A673 (cell line): Measurements from ENCODE around the gene BCAP29. TPM values are rescaled to one million over a fixed set of nuclear protein-coding genes. Genes with fewer than 3 reads are reported as not detected.

Source experiments
- BruUV-seq: library from RNA; stranded (reverse); fragments of 400-500 nt; replicated peaks from 2 replicates; lab custom pipeline; 2021; lab: Mats Ljungman, UMichigan
- CTCF ChIA-PET: fragments of 300-600 bp; sonication (Branson Sonifier 250); formaldehyde crosslinking; loops from one replicate; lab custom pipeline; 2022; ENCODE audit warnings: antibody characterized with exemption; lab: Charles Lee
- POLR2A ChIA-PET: fragments of 300-600 bp; sonication (Branson Sonifier 250); formaldehyde crosslinking; loops from one replicate; lab custom pipeline; 2022; ENCODE audit warnings: antibody characterized with exemption; ENCODE audit not compliant: low non-redundant PET; lab: Charles Lee
- DNase-seq: peaks from one replicate; pipeline ENCODE4 v3.0.0-alpha.2; 2015; ENCODE audit warnings: low spot score
- H3K27ac ChIP-seq: fragments of 200-600 bp; sonication (generic); 2 replicates; pipeline ENCODE4 v1.5.1; 2016; ENCODE audit warnings: mixed run types, low read depth, mild to moderate bottlenecking, mixed read lengths, antibody characterized with exemption, low read length; ENCODE audit not compliant: poor library complexity, severe bottlenecking
- H3K27me3 ChIP-seq: fragments of 200-600 bp; sonication (generic); replicated peaks from 2 replicates; pipeline ENCODE4 v1.6.1; 2017; ENCODE audit warnings: mixed run types, low read depth, mild to moderate bottlenecking, mixed read lengths, antibody characterized with exemption, low read length; ENCODE audit not compliant: insufficient read depth, poor library complexity
- H3K36me3 ChIP-seq: fragments of 200-600 bp; sonication (generic); 2 replicates; pipeline ENCODE4 v1.6.1; 2016; ENCODE audit warnings: mixed run types, mild to moderate bottlenecking, mixed read lengths, antibody characterized with exemption, low read length; ENCODE audit not compliant: insufficient read depth, poor library complexity, severe bottlenecking
- H3K4me1 ChIP-seq: fragments of 200-600 bp; sonication (generic); 2 replicates; pipeline ENCODE4 v1.6.1; 2017; ENCODE audit warnings: mixed run types, mild to moderate bottlenecking, mixed read lengths, antibody characterized with exemption, low read length; ENCODE audit not compliant: insufficient read depth, poor library complexity, severe bottlenecking
- H3K4me3 ChIP-seq: fragments of 200-600 bp; sonication (generic); 2 replicates; pipeline ENCODE4 v1.5.1; 2016; ENCODE audit warnings: low read depth, mixed run types, mild to moderate bottlenecking, mixed read lengths, low read length; ENCODE audit not compliant: poor library complexity, severe bottlenecking
- H3K9me3 ChIP-seq: fragments of 200-600 bp; sonication (generic); 2 replicates; pipeline ENCODE4 v1.6.1; 2016; ENCODE audit warnings: mixed run types, low read depth, mild to moderate bottlenecking, mixed read lengths, antibody characterized with exemption, low read length; ENCODE audit not compliant: poor library complexity, severe bottlenecking
- CTCF ChIP-seq: fragments of 300-800, 200-600 bp; sonication (generic); conservative IDR thresholded peaks from 2 replicates; pipeline ENCODE4 v1.5.1; 2017; ENCODE audit warnings: low read depth, mild to moderate bottlenecking, antibody characterized with exemption, low read length, moderate library complexity, mixed read lengths
- EZH2 ChIP-seq: fragments of 200-600 bp; sonication (generic); IDR thresholded peaks from 2 replicates; pipeline ENCODE4 v1.6.1; 2017; ENCODE audit warnings: borderline replicate concordance, low read depth, mild to moderate bottlenecking, mixed read lengths, antibody characterized with exemption, low read length; ENCODE audit not compliant: poor library complexity, severe bottlenecking
- intact Hi-C: fragments of 100-400 bp; cut with micrococcal nuclease; formaldehyde crosslinking; loops from one replicate; pipeline ENCODE4 v1.10.0; 2022; ENCODE audit not compliant: unreplicated experiment
- total RNA-seq: library from RNA; stranded (reverse); gene quantifications from 2 replicates; pipeline ENCODE4 v1.2.3, GENCODE V29; 2021

BCAP29 gene
- total RNA-seq, 1 experiment from 2014 or later: 32.0 TPM

- Histone ChIP-seq H3K4me1 (peaks cover 12% of the 10 kb centered on the region), H3K9me3 (no peaks in the 10 kb centered on the region), H3K4me3 (no peak overlapping the region), H3K36me3 (no peaks in the 10 kb centered on the region), H3K27me3 (no peaks in the 10 kb centered on the region), H3K27ac (peak overlapping the region; percentile 11)
- intact Hi-C loops: no loop called here
- TF ChIP-seq EZH2 (no peak), CTCF (no peak)
- CTCF ChIA-PET: no interaction called here
- BruUV-seq: no TSS peak
- no peak for DNase-seq
- POLR2A ChIA-PET: no interaction called here
Observed at GRCh38 chr7:107610323-107610722, 30.3 kb downstream of the BCAP29 start.

GRCh38 chr7:107613439-107613838 is 33.4 kb downstream of the BCAP29 start:
- ChIA-PET CTCF (no interaction called here), POLR2A (no interaction called here)
- Histone ChIP-seq H3K4me3 (no peak overlapping the region), H3K4me1 (peaks cover 12% of the 10 kb centered on the region), H3K27ac (no peak overlapping the region), H3K9me3 (no peaks in the 10 kb centered on the region), H3K36me3 (no peaks in the 10 kb centered on the region), H3K27me3 (no peaks in the 10 kb centered on the region)
- TF ChIP-seq EZH2 (no peak), CTCF (no peak)
- DNase-seq: no peak
- no TSS peak for BruUV-seq
- intact Hi-C loops: no loop called here

GRCh38 chr7:107613948-107614347 is 33.9 kb downstream of the BCAP29 start:
- intact Hi-C loops: no loop called here
- DNase-seq: no peak
- Histone ChIP-seq H3K27ac (no peak overlapping the region), H3K36me3 (no peaks in the 10 kb centered on the region), H3K4me3 (no peak overlapping the region), H3K27me3 (no peaks in the 10 kb centered on the region), H3K9me3 (no peaks in the 10 kb centered on the region), H3K4me1 (peaks cover 12% of the 10 kb centered on the region)
- ChIA-PET CTCF (no interaction called here), POLR2A (no interaction called here)
- TF ChIP-seq CTCF (no peak), EZH2 (no peak)
- no TSS peak for BruUV-seq
